Stimulated activated CD8-positive, alpha-beta memory T cell treated with anti-CD3 and anti-CD28 coated beads, Interleukin-4, amount 100 ng/mL, for 24 hours (primary cell): ENCODE data around the gene FHL3.

Experiments used
- DNase-seq: peaks from one replicate; pipeline ENCODE4 v3.0.0-alpha.2; 2020; ENCODE audit warnings: low read depth

Gene FHL3

GRCh38 chr1:38005195-38006007, at the start of gene FHL3:
Gene FHL3, minus strand, starts transcription at chr1:38005514. Its CDS starts 6,102 bp downstream, at chr1:37999412.
- DNase-seq = peak; percentile 50

DNA sequence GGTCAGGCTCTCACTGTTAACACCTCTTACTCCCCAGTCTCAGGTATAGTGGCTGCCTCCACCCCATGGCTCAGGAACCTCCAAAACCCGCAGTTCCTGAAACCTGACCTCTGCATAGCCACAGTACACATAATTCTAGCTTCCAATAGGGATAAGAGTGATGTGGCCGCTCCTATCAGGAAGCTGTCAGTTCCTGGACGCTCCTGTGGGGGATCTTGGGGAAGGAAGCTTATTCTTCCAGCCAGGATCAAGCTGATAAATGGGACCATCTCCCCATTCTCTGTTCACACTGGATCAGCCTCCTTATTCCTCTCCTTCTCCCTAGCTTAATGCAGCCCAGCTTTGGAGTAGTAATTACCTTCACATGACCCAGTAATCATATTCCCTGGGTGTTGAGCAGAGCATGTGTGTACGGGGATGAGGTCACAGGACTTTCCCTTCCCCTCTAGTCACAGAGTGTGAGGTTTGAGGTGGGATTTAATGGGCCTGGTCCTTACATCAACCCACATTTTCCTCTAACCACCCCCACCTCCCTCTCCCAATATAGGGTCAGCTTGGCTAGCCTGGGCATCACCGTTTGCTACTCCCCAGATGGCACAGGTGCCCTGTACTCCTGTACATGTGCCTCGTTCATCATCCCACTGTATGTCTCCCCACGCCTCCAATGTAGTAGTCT, 48.2 kb upstream of the FHL3 start:
- no peak for DNase-seq

DNA sequence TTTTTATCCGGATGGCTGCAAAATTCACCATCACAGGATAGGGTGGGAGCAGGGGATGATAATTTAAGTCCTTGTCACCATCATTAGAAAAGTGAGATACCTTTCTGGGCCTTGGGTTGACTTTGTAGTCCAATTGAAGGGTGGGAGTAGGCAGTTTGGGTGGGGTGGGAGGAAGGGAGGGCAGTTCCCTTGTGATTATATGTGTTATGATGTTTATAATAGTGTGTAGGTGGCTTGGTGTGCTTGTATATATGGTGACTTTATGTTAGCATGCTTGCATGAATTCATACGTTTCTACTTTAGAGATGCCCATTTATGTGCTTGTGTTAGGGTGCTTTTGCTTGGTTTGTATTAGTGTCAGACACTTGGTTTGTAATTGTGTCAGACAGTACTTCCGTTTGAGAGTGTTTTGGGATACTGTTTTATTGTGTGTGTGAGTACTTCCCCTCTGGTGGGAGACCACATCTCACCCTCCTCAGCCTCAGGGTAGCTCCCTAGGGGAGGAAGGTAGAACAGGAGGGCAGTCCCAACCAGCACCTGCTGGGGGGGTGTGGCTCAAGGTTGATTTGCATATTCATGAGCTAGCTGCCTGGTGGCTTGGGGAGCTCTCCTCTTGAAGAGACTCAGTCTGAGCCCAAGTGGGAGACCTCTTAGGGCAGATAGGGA, 47.6 kb upstream of the FHL3 start:
- DNase-seq = no peak

DNA sequence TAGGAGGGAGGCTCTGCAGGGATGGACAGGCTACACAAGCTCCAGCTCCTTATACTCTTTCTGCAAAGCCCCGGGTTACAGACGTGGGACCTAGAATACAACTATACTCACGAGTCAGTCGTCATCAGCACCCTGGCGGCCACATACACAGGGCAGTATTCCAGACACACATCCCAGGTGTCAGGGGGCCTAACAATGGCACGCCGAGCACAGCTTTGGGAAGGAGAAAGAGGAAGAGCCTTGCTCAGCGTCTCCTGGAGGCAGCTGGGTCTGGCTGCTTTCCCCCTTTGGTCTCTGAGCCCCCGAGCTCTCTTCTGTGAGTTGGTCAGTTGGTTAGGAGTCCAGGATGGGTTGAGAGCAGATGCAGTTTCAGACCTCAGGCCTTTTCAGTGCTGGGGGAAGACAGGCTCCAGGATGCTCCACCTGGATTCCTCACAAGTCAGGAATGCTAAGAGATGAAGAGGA, 45.8 kb upstream of the FHL3 start:
- DNase-seq = no peak

DNA sequence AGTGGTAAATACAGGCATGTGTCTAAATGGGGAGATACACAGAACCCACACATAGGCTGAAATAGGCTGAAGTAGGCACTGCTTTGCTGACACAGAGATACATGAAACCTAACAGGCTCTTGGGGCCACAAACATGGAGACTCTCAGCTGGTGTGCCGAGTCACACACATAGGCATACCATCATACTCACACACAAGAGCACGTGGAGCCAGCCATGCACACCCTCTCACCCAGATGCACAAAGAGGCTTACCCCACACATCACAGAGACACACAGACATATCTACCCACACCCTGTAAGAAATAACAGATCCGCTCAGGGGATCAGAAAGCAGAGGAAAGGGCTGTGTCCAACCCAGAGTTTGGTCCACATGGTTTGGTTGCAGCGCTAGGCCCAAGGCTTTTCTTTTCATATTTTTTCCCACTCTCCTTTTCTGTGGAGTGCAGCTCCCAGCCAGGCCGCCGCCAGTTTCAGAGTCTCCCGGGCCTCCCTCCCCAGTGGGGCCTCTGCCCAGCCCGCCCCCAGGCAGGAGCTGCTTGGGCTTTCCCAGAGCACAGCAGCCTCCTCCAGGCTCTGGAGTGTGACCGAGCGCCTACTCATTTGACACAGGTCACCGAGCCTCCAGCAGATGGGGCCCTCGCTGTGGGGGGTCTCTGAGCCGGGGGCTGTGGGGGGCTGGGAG, 45.2 kb upstream of the FHL3 start:
- DNase-seq = no peak

DNA sequence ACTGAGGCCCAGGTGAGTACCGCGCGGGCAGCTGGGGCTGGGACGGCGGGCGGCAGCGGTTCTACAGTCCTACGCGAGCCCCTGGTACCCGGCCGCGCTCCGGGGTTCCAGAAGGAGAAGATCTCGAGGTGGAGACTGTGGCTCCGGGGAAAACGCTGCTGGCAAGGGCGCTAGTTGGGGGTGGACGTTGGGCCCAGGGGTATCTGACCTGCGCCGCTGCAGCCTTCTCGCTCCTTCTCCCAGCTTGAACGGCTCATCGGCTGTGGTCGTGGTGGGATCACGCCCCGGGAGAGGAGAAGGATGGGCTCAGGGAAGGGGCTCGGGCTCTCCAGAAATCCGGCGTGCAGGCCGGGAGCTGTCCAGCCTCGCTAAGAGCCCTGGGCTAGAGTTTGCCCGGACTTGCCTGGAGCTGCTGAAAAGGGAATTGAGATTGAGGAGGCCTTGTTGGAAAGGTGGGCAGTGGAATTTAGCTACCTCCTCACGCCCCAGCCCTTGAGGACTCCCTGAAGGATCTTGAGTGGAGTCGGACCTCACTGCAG, 42.4 kb upstream of the FHL3 start:
- DNase-seq = no peak

- DNase-seq = peak; percentile 78
Observed at GRCh38 chr1:38046884-38047602, 41.7 kb upstream of the FHL3 start.

DNA sequence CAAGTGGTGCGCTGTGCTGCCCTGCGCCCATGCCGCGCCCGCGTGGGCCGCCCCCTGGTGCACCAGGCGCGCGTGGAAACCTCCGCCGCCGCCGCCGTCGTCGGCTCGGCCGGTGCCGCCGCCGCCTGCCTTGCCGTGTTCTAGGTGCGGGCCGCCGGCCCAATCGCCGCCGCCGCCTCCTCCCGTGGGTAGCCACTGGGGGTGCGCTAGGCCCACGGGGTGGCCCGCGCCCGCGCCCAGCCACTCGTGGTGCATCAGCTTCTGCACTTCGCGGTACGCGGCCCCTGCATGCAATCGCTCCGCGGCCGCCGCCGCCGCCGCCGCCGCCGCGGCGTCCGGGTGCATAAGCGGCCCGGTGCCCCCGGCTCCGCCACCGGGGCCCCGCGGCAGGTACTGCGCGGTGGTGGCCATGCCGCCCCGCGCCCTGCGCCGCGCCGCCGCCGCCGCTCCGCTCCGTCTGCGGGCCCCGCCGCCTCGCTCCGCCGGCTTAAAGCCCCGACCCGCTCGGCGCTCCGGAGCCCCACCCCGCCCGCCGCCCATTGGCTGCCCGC, 41.1 kb upstream of the FHL3 start, which contains the start of gene POU3F1:
Gene POU3F1 (minus strand): TSS at position 461 of the 551 bp plus-strand sequence. CDS start 50 bp downstream, at position 411.
- no peak for DNase-seq

DNA sequence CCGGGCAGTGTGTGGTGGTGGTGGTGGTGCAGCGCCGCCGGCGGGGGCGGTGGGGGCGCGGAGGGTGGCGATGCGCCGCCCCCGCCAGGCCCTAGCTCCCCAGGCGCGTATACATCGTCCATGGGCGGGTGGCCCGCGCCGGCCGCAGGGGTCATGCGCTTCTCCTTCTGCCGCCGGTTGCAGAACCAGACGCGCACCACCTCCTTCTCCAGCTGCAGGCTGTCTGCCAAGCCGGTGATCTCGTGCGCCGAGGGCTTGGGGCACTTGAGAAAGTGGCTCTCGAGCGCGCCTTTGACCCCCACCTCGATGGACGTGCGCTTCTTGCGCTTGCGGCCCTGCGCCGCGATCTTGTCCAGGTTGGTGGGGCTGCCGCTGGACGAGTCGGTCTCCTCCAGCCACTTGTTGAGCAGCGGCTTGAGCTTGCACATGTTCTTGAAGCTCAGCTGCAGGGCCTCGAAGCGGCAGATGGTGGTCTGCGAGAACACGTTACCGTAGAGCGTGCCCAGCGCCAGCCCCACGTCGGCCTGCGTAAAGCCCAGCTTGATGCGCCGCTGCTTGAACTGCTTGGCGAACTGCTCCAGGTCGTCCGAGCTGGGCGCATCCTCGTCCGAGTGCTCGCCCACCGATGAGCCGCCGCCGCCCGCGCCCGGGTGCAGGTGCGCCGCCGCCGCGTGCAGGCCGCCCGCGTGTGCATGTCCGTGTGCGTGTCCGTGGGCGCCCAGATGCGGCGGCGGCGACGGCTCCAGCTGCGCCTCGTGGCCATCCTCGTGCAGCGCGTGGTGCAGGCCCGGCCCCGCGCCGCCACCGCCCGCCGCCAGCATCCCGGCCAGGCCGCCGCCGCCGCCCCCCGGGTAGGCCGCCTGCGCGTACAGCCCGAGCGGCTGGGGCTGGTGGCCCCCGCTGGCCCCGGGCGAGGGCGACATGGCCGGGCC, 40.4 kb upstream of the FHL3 start:
- DNase-seq = no peak

DNA sequence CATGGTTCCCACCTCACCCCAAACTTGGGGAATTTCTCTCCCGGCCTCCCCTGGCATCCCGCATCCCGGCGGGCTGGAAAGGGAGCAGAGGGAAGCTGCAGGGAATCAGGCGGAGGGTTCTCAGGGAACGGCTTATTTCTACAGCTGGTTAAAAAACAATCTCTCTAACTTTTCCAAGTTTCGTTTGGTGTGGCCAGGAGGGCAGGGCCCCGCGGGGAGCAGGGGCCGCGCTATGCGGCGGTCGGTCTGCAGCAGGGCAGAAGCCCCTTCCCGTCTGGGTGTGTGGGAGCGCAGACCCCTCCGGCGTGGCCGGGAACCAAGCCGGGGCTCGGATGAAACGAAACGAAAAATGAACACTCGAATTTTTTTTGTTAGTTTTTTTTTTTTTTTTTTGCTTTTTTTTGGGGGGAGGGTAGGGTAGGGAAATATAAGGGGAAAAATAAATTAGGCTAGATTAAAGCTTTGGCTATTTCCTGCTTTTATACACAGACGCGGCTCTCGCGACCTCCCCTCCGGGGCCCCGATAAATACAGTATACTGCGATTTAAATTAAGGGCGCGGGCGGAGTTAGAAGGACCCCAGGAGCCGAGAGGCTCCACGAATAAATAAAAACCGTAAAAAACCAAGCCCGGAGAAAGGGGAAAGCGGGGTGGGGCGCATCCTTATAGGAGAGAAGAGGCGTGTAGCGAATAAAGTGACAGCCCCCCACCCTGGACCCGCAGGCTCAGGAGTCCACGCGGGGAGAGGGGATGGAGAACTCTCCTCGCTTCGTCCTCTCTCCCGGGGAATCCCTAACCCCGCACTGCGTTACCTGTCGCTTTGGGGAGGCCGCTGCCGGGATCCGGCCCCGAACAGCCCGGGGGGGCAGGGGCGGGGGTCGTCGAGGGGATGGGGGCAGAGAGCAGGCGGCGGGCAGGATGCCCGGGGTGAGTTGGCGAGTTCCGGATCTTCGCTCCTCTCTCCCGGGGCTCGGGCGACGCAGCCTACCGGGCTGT, 39.2 kb upstream of the FHL3 start:
- no peak for DNase-seq

GRCh38 chr1:38043036-38043747, 37.9 kb upstream of the FHL3 start:
- no peak for DNase-seq

DNA sequence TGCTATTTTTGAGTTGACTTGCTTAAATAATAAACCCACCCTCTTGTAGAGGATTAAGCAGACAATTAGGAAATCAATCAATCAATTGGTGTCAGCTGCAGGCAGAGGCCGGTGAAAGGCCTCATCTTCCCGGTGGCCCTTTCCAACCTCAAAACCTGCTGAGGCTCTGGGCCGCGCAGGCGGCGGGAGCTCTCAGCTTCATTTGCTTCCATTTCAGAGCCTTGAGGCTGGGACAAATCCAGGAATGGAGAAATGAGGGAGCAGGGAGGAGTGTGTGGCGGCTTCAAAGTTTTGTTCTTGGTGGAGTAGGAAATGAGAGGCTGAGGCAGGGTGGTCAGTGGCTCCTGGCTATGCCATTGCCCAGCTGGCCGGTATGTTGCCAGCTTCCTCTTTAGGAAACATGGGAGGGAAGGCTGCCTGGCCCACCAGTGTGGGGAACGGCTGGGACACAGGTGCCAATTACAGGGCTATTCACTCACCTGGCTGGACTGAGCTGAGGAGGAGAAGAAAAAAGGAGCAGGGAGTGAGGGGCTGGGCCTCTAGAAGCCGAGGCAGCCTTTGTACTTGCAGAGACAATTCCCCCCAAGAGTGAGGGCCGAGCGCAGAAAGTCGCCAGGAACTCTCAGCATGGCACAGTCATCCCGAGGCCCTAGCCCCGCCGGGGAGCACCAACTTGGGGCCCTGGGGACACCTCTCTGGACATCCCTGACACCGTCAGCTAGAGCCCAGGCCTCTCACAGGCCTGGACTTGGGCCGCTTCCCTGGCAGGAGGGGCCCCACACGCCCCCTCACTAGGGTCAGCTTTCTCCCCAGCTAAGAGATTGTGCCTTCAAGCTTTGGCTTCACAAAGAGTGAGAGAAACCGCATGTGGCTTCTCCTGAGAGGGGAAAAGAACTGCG, 36.9 kb upstream of the FHL3 start:
- no peak for DNase-seq

DNA sequence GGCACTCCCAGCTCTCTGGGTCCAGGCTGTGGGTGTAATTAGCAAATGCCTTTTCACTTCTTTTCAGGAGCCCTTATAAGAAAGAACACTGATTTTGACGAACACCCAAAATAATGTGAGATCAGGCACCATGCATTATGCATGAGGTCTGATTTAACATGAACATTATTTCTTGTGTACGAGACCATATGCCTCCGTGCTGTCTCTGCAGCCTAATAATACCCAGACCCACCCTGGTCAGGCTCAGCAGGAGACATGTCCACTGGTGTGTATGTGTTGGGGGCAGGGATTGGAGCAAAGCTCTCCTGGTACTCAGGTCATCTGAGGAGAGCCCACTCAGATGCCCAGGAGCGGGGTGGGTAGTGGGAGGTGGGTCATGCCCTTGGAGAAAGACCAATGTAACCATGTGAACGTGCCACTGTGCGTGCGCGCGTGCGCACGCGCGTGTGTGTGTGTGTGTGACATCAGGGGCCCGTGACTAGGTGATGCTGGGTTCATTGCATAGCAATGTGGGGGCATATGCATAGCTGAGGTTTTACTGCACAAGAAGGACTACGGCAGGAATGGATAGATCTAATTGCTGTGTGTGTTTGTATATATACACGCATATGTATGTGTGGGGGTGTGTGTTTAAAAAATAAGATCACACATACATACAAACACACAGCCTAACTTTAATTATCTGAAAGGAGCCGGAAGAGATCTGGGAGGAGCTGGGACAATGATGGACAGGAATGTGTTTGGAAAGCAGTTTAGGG, 34.2 kb upstream of the FHL3 start:
- DNase-seq = no peak

GRCh38 chr1:38038861-38039260, 33.5 kb upstream of the FHL3 start:
- no peak for DNase-seq

DNA sequence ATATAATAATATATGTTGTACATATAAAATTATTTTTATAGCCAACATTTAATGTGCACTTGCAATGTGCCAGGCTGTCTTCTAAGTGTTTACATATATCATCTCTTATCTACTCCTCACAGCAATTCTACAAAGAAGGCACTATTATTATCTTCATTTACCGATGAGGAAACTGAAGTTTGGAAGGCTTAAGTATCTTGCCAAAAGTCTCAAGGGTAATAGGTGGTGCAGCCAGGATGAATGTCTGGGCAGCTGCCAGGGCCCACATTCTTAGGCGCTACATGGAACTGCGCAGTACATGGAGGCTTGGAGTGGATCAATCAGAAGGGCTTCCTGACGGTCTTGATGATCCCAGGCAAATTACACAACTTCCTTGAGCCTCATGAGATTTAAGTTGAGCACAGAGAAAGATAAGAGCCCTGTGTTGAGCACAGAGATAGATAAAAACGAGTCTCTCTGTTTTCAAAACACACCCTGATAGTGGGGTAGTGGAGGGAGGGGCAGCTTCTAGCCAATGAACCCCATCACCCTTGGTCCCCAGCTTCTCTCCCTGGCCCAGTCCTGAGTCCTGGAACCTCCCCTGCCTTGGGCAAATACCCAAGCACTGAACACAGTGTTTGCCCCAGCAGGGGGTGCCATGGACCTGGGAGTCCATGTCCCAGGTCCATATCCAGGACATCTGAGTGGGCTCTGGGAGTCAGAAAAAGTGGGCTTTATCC, 32.1 kb upstream of the FHL3 start:
- DNase-seq = no peak
